GM15510 (cell line): ENCODE results near the gene POLR2F.

Experiments used
- POLR2A ChIP-seq: IDR thresholded peaks from 3 replicates; pipeline ENCODE4 v1.6.1; 2011; ENCODE audit warnings: borderline replicate concordance; ENCODE audit not compliant: insufficient read length; ENCODE audit errors: extremely low read depth

The POLR2F gene

GRCh38 chr22:37918580-37919270 lies 34.8 kb upstream of the POLR2F start:
- TF ChIP-seq POLR2A, result no peak

- no peak for TF ChIP-seq POLR2A
Observed at GRCh38 chr22:37920126-37920525, 33.4 kb upstream of the POLR2F start.

- no peak for TF ChIP-seq POLR2A
Observed at GRCh38 chr22:37922191-37922590, 31.3 kb upstream of the POLR2F start.

GRCh38 chr22:37923927-37924326 lies 29.6 kb upstream of the POLR2F start:
- TF ChIP-seq POLR2A, result no peak

GRCh38 chr22:37924386-37925065 lies 29.0 kb upstream of the POLR2F start:
- no peak for TF ChIP-seq POLR2A

- TF ChIP-seq POLR2A, result no peak
Observed at GRCh38 chr22:37925330-37925729, 28.2 kb upstream of the POLR2F start.

GRCh38 chr22:37925767-37926166 lies 27.7 kb upstream of the POLR2F start:
- TF ChIP-seq POLR2A, result no peak

- TF ChIP-seq POLR2A, result no peak
Observed at GRCh38 chr22:37926358-37926757, 27.1 kb upstream of the POLR2F start.

GRCh38 chr22:37926771-37927636 lies 26.5 kb upstream of the POLR2F start:
- no peak for TF ChIP-seq POLR2A

GRCh38 chr22:37927637-37927936 lies 25.9 kb upstream of the POLR2F start:
- no peak for TF ChIP-seq POLR2A

GRCh38 chr22:37929390-37929789 lies 24.1 kb upstream of the POLR2F start:
- TF ChIP-seq POLR2A, result no peak

- no peak for TF ChIP-seq POLR2A
Observed at GRCh38 chr22:37930270-37930951, 23.1 kb upstream of the POLR2F start.

GRCh38 chr22:37930952-37931440 lies 22.5 kb upstream of the POLR2F start:
- TF ChIP-seq POLR2A, result no peak

GRCh38 chr22:37931893-37932389 lies 21.6 kb upstream of the POLR2F start:
- no peak for TF ChIP-seq POLR2A

- no peak for TF ChIP-seq POLR2A
Observed at GRCh38 chr22:37932401-37932800, 21.1 kb upstream of the POLR2F start.
